ENCODE data around the gene ULBP2.
"Not testable (repeated sequence)": the region's sequence is repeated elsewhere in the genome, so short reads cannot be mapped to it uniquely, and the experiment has no call there.

ULBP2 gene

DNA sequence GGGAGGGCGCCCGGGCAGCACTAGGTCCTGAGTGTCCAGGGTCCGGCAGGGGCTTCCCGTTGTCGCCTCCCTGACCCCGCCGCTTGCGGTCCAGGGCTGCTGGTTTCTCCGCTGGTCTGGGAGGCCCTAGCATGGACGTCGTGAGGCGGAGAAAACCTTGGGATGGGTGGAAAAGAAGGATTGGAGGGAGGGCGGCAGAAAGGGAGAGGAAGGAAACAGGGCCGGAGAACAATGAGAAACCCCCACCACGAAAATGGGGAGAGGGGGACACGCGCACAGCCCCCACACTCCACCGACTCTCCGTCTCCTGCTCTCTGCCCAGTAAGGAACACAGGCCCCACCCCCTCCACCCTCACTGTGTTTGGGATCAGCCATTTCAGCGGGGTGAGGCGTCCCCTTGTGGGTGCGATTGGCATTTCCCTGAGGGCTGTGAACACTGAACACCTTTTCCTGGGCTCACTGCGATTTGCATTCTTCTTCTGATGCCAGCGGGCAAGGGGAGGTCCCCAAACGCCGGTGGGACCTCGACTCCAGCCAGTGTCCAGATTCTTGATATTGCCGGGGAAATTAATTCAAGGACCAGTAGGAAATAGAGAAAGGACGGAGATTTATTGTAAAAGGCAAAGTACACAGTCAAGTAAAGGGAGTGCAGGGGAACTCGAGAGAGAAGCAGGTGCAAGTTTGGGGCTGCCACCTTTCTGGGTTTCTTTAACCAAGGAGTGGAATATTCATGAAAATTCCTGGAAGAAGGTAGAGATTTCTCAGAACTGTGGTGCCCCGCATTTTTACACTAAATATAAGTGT is 15.6 kb upstream of the ULBP2 start:
- peak; percentile 73 for ATAC-seq
- DNase-seq: peak; percentile 86

DNA sequence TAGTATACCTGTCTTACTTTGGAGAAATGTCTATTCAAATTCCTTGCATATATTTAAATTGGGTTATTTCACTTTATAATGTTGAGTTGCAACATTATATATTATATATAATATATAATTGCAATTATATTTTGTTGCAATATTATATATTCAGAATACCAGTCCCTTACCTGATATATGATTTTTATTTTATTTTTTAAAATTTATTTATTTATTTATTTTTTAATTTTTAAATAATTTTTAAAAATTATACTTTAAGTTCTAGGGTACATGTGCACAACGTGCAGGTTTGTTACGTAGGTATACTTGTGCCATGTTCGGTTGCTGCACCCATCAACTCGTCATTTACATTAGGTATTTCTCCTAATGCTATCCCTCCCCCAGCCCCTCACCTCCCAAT is 14.8 kb upstream of the ULBP2 start:
- not testable (repeated sequence) for ATAC-seq, DNase-seq

DNA sequence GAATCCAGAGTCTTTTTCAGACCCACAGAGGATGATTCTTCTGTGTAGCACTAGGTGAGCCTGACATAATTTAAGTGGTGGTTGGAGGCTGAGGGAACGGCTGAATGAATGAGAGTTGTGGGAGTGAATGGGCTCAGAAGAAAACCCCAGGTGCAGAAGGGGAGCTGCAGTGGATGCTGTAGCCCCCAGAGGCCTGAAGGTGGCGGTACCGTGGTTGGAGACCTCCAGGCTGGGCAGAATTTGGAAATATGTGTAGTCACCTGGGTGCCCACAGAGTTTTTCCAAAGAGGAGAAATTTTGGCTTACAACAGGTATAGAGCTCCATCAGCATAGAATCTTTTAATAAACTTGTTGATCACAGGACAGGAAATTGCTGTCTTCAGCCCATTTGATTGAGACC is 12.4 kb upstream of the ULBP2 start:
- no peak for DNase-seq
- no peak for ATAC-seq

DNA sequence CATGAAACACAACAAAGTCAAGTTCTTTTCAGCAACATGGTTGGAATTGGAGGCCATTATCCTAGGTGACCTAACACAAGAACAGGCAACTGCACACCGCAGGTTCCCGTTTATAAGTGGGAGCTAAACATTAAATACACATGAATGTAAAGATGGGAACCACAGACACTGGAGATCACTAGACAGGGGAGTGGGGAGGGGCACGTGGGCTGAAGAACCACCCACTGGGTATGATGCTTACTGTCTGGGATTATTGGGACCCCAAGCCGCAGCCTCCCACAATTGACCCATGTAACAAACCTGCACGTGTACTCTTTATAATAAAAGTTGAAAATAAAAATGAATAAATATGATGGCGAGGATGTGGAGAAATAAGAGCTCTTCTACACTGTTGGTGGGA is 10.3 kb upstream of the ULBP2 start:
- DNase-seq: no peak
- no peak for ATAC-seq

DNA sequence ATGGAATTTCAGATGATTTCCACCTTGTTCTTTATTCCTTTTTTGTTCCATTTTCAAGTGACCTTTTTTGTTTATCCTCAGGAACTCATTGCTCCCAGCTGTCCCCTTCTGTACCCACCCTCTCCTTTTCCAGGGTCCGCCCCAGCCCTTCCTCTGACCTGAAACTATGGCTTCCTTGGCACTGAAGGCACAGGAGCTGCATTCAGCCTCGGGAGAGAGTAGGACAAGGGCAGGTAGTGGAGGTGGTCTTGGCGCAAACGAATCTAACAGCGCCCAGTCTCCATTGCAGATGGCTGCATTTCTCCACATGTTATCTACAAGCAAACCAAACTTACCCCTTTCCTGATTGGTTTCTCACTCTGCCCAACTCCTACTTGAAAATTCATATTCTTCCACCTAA is 8.8 kb upstream of the ULBP2 start:
- DNase-seq (no peak), ATAC-seq (no peak)

DNA sequence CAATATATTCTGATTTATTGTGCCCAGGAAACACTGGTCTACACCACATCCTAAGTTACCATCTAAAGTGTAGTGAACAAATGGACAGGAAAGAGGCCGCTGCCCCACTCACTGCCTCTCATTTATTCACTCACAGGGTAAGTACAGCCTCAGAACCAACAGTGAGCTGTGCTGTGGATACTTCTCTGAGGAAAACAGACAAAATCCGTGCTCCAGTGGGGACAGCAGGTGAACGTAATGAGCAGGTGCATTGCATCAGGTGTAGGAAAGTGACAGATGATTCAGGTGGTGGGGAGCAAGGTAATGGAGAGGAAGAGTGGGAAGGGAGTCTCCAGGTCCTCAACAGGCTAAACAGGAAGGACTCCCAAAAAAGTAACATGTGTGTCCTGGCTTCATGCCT is 8.4 kb upstream of the ULBP2 start:
- ATAC-seq (no peak), DNase-seq (no peak)

DNA sequence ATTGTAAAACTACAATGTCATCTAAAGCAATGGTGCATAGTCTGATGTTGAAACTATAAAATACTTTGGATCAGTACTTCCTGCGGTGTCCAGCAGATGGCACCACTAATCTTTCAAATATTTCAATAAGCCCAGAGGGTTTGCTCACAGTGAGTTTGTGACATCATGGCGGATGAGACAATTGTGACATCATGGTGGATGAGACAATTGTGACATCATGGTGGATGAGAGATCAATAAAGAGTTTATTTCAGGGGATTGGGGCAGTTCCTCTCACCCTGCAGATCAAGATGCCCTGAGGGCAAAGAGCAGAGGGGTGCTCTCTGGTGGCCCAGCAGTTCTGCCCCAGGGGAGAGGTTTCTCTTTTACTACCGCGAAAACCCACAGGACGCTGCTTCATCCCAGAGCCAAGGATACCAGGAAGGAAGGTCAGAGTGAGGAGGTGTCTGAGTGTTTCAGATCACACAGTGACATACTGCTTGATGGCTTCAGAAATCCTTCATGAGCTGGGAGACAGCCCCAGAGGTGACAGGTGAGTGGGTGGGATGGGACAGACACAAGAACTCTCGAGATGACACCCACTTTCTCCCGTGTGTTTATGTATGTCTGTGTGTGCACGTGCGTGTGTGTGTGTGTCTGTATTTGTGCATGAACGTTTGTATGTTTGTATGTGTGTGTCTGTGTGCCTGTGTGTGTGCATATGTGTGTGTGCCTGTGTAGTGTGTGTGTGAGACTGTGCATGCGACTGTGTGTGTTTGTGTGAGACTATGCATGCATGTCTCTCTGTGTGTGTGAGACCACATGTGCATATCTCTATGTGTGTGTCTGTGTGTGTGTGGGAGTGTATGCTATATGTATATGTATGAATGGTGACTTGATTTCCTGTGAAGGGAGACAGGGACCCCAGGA is 7.3 kb upstream of the ULBP2 start:
- ATAC-seq: peak; percentile 40
- peak; percentile 68 for DNase-seq

DNA sequence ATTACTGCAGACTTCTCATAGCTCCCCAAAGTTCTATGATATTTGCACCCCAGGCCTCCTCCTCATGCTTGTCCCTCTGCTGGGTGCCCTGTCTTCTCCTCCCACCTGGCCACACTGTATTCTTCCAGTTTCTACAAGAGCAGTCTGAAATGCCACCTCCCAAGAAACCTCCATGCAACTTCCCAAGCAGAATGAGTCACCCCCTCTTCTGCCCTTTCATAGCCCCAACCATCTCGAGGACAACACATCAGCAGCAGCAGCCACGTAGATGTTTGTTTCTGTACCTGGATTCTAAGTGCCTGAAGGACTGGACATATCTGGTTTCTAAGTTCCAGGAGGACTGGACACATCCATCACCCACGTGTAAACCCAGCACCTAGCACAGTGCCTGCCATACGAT is 6.6 kb upstream of the ULBP2 start:
- no peak for ATAC-seq
- no peak for DNase-seq

DNA sequence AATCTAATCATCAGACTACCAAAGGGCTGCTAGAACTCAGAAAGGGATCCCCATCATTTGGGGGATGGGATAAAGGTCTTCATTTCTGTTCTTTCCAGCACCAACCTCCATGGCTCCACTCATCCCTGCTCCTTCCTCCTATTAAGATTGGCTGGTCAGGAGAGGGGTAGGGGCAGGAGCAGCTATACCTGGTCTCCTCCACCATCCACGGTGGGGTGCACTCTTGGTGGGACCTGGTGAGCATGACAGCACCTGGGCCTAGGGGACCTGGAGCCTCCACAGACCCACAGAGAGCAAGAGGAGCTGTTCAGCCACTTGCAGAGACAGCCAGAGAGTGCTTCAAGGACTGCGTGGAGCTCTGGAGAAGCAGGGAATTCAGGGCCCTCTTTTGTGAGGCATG is 6.1 kb upstream of the ULBP2 start:
- DNase-seq (no peak), ATAC-seq (no peak)

DNA sequence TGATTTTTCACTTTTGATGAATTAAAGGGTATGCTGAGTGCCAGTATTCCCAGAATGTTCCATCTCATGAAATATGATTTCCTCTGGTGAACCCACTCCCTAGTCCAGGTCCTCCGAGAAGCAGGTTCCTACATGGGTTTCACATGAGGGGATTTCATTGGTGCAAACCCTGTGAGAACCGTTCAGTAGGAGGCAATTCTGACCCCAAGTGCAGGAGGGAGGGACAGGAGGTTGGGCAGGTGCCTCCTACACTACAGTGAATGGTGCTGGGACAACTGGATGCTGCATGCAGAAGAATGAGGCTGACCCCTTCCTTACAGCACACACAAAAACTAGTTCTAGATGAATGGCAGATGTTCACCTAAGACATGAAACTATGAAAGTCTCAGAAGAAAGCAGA is 5.1 kb upstream of the ULBP2 start:
- no peak for ATAC-seq
- DNase-seq: no peak

DNA sequence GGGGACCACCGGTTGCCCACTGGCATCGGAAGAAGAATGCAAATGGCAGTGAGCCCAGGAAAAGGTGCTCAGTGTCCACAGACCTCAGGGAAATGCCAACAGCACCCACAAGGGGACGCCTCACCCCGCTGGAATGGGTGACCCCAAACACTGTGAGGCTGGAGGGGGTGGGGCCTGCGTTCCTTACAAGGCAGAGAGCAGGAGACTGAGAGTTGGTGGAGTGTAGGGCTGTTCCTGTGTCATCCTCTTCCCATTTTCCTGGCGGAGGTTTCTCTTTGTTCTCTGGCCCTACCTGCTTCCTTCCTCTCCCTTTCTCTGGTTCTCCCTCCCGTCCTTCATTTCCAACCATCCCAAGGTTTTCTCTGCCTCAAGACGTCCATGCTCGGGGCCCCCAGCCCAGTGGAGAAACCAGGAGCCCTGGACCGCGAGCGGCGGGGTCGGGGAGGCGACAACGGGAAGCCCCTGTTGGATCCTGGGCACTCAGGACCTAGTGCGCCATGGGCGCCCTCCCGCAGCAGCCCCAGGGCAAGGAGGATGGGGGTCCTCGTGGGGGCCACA is 3.7 kb upstream of the ULBP2 start:
- peak; percentile 40 for ATAC-seq
- DNase-seq: not testable (repeated sequence)

DNA sequence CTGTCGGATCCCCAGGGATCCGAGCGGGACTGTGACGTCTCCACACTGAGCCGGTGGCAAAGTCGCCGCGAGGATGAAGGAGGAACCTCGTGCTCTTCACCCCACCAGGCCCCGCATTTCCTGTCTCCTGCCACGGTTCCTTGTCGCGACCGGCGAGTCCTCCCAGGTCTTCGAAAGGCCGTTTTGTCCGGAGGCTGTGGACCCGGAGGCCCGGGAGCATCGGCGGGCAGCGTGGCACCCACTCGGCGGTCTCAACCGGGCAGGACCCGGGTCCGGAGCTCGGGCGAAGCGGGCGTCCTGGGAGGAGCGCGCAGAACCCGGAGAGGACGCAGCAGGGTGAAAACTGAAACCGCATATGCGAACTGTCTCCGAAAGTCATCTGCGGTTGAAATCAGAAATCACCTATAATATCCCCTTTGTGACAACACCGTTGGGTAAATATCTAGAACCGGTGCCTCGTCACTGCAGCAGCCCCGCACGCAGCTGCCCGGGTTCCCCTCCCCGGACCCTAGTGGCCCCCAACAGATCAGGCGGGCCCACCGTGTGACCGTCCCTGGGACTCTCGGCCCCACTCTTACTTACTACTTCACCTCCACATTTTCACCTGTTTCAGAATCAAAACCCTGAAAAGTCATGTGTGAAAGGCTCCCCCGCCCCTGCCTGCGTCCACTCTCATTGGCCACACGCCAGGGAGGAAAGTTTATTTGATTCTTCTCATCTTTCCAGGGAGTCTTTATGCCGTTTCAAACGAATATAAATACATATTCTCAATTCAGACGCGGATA is 3.1 kb upstream of the ULBP2 start:
- ATAC-seq (peak; percentile 42), DNase-seq (peak; percentile 43)

DNA sequence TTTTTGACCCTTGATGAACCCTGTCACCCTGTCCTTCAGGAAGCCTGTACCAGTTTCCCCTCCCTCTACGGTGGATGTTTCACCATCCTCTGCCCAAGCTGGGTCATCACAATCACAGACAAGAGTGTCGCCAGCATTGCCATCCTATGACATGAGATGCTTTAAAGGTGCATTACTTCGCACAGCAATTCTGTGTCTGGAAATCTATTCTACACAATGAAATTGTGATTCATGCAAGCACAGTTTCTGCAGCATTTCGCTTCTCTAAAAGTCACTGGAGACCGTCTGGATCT is 2.5 kb upstream of the ULBP2 start:
- ATAC-seq: no peak
- no peak for DNase-seq

DNA sequence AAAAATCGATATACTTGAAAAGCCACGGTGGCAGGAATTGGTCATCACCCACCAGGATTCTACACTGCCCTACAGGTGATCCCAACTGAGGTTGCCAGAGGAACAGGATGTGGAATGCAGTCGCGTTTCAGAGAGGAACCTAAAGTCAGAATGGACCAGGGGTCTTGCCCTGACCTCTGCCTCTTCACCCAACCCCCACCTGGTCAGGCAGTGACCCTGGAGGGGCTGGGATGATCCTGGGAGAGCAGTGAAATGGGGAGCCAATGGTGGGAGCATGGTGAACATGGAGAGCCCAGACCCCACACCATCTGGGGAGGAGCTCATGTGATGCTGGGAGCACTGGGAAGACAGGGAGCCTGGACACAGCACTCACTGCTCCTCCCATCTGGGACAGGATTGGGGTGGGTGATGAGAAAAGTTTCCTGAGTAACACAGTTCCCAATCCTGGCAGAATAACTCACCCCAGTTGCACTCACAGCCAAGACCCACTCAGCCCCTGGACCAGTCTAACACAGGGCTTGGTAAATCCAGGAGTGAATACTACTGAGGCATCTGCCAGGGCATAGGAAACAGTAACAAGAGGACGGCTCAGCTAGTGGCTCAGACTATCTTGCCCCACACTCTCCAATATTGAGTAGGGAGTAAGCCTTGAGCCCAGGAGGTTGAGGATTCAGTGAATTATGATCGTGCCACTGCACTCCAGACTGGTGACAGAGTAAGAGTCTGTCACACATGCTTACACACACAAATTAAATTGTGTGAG is 1.7 kb upstream of the ULBP2 start:
- DNase-seq: no peak
- no peak for ATAC-seq

DNA sequence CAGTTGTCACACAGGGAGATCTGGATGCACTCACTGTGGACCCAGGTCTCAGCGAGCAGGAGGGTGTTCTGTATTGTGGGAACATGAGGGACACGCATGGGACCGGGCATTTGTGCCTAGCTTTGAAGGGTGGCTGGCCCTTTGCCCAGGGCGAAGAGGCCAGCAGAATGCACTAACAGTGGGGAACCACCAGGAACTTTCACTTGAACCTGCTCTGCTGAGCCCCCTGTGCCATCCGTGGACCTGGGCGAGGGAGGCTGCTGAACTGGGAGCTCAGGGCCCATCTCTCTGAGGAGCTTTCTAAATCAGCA is 1.2 kb upstream of the ULBP2 start:
- DNase-seq: no peak
- no peak for ATAC-seq

DNA sequence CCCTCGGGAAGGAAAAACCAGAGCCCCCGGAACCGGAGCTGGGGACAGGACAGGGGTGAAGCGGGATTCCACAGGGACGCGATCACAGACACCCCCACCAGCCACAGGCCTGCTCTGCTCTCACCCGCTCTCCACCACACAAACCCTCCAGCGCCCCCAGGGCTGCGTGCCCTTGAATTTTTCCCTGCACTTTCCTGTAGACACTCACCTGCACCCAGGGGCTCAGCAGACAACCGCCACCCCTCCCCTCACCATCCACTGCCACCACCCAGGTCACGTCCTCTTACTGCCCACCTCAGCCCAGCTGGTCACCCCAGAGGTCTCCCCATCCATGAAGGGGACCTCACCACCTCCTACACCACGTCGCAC is 631 bp downstream of the ULBP2 start:
- no peak for ATAC-seq
- DNase-seq: no peak

DNA sequence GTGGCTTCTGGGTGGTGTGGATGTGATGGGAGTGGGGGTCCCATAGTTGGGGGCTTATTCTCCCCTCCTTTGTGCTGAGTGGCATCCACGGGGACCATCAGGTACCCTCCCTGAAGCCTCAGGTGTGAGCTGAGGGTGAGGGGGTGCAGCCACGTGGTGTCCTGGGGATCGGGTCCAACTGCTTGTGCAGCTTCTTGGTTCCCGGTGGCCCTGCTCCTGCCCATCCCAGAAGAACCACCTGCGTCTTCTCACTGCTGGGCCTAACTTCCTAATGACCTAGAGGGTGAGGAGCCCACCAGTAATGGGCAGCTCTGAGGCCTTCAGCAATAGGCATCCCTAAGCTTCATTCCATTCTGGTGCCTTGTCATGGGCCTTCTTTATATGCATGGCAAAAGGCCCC is 1.5 kb downstream of the ULBP2 start:
- not testable (repeated sequence) for ATAC-seq, DNase-seq

DNA sequence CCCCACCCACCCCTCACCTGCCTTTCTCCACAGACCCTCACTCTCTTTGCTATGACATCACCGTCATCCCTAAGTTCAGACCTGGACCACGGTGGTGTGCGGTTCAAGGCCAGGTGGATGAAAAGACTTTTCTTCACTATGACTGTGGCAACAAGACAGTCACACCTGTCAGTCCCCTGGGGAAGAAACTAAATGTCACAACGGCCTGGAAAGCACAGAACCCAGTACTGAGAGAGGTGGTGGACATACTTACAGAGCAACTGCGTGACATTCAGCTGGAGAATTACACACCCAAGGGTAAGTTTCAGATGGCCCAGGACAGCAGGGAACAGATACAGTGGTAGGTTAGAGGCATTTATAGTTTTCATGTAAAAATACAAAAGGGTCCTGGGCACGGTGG is 3.5 kb downstream of the ULBP2 start:
- not testable (repeated sequence) for ATAC-seq, DNase-seq

DNA sequence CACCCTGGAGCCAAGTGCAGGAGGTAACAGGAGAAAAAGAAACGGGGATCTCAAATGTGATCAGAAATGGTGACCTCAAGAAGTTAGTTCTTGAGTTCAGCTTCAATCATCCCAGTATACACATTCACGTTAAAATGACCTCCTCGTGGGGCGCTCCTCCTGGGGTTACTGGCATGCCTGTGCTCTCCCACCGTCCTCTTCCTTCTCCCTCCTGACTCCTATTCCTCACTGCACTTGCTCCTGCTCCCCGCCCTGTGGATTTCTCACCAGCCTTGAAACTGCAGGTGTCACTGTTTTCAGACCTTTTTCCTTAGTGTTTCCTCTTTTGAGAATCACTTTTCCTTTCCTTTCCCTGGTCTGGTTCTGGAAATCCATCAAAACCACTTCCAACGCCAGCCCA is 4.8 kb downstream of the ULBP2 start:
- ATAC-seq, DNase-seq: not testable (repeated sequence)

DNA sequence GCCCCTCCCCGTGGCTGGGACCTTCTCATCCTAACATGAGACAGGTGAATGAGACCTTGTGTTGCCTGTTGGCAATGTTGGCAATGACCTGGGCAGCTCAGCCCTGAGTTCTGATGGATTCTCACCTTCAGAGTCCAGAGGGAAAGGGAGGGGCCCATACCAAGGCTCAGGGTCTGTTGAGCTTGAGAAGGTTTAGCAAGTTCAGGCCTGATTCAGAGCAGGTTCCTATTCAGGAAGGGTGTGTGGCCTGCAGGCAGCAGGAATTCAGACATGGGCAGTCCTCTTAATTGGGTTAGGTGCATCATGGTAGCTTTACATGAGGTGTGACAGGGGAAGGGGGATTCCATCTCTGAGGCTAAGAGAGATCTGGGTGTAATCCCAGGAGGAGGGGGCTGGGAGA is 5.7 kb downstream of the ULBP2 start:
- not testable (repeated sequence) for DNase-seq

DNA sequence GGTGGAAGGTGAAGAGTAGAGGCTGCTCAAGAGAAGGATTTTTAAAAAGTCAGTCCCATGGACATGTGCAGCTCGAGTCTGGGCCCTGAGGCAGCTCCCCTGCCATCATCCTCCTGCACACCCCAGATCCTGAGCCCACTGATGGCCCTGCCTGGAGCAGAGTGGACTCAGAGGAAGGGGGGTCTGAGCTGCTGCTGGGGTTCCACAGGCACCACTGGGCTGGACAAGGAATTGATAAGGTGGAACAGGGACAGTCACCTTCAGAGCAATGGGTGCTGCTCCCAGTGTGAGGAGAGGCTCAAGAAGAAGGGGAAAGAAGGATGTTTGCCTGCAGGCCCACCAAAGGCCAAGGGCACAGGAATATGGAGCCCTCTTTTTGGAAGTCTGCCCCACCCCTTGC is 6.2 kb downstream of the ULBP2 start:
- no peak for ATAC-seq

More for the DNA sequence above, 5.7 kb downstream of the ULBP2 start:
- ATAC-seq: not testable (repeated sequence)

DNA sequence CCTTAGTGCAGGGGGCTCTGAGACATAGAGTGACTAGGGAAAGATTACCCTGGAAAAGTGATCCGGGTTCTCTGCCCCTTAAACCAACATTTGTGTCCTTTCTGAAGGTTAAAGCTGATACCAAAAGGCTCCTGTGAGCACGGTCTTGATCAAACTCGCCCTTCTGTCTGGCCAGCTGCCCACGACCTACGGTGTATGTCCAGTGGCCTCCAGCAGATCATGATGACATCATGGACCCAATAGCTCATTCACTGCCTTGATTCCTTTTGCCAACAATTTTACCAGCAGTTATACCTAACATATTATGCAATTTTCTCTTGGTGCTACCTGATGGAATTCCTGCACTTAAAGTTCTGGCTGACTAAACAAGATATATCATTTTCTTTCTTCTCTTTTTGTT is 6.8 kb downstream of the ULBP2 start:
- ATAC-seq: no peak

More for the DNA sequence above, 6.2 kb downstream of the ULBP2 start:
- no peak for DNase-seq

More for the DNA sequence above, 6.8 kb downstream of the ULBP2 start:
- no peak for DNase-seq

All from stimulated activated naive CD8-positive, alpha-beta T cell treated with anti-CD3 and anti-CD28 coated beads, Interleukin-15, Interleukin-2, amounts not matched to agents 100 U/mL and 50 U/mL, for 24 hours (primary cell).